Left ventricle myocardium superior (tissue), 1 donor: Measurements from ENCODE around the gene KIAA1614. TPM values are rescaled to one million over a fixed set of nuclear protein-coding genes. Genes with fewer than 3 reads are reported as not detected.

Experiments
- ATAC-seq: fragments of 200-7000 bp; cut with Tn5 transposase; one replicate; pipeline ENCODE4 v1.9.1; 2020; ENCODE audit warnings: mild to moderate bottlenecking, moderate library complexity
- DNase-seq: peaks from one replicate; pipeline ENCODE4 v3.0.0-alpha.2; 2020
- intact Hi-C: fragments of 100-400 bp; cut with micrococcal nuclease; formaldehyde crosslinking; loops from one replicate; pipeline ENCODE4 v1.11.0; 2022
- total RNA-seq: library from RNA; stranded (reverse); fragmentation: NEBNext Ultra II Directional; extraction: Animal tissue kit (Norgen Biotek cat#: 25700); gene quantifications from one replicate; pipeline ENCODE4 v1.2.1, GENCODE V29; 2021
- donor health status: DM: no; HTN: yes; CAD: no; lungs with severe emphysema.

The KIAA1614 gene
- total RNA-seq, 1 donor from 2014 or later, result 7.0 TPM

DNA sequence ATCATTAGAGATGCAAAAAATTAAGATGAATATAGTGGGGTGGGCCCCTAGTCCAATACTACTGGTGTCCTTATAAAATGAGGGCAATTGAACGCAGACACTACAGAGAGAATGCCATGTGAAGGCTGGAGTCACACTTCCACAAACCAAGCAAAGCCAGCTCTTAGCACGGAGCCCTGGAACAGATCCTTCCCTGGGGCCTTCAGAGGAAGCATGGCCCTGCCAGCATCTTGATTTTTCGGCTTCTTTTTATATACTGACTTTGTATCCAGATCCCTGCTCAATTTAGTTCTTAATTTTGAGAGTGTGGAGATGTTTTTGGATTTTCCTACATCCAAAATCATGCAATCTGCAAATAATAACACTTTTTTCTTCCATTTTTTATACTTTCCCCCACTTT, 10.2 kb upstream of the KIAA1614 start:
- ATAC-seq (no peak), DNase-seq (no peak)
- intact Hi-C loops, result no loop called here

GRCh38 chr1:180905927-180906326, 6.8 kb upstream of the KIAA1614 start:
- ATAC-seq, result no peak
- DNase-seq, result no peak
- intact Hi-C loops, result no loop called here

- ATAC-seq (no peak), DNase-seq (no peak)
- intact Hi-C loops, result no loop called here
Measured at GRCh38 chr1:180906511-180906910, 6.2 kb upstream of the KIAA1614 start.

GRCh38 chr1:180907313-180908055, 5.2 kb upstream of the KIAA1614 start:
- no peak for DNase-seq
- intact Hi-C loops, result no loop called here
- no peak for ATAC-seq

DNA sequence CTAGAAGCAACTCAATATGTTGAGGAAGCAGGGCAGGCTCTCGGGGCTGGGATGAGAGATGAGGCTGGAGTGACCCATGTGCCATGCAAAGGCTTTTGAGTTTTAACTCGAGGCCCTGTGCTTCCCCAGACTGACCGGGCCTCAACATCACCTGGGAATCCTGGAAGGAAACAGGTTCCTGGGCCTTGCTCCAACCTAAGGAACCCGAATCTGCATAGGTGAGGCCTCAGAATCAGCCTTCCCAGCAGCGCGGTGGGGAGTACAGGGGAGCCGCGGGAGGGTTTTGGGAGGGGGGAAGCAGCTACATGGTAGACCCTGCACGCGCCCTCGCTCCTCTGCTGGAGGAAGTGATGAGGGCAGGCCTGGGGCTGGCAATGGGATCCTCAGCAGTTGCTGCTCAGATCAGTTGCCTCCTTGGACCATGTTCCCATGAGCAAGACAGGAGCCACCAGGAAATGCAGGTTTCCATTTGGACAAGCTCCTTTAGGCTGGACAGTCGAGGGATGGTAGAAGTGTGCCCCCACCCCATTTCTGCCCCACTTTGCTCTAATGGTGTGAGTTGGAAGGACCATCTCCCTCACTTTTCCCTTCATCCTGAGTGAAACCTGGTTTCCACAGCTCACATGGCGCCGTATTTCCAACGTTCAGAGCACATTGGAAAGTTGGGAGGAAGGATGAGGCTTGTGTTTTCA, 4.5 kb upstream of the KIAA1614 start:
- no peak for ATAC-seq
- intact Hi-C loops, result no loop called here
- no peak for DNase-seq

DNA sequence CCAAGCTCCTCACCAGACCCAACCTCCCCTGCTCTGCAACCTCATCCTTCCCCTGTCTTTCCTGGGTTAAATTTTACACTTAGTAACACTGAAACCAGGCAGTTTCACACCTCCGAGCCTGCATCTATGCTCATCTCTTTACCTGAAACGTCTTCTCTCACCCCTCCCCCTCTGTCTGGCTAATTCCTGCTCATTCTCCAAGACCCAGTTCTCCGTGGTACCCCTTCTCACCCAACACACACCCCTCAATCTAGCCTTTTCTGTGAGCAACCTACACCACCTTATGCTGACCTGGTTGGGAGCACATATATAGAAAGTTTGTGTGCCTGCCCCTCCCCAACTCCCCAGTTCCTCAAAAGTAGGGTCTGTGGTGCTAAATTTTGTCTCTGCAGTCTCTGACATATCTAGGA, 3.7 kb upstream of the KIAA1614 start:
- DNase-seq (no peak), ATAC-seq (no peak)
- intact Hi-C loops, result no loop called here

DNA sequence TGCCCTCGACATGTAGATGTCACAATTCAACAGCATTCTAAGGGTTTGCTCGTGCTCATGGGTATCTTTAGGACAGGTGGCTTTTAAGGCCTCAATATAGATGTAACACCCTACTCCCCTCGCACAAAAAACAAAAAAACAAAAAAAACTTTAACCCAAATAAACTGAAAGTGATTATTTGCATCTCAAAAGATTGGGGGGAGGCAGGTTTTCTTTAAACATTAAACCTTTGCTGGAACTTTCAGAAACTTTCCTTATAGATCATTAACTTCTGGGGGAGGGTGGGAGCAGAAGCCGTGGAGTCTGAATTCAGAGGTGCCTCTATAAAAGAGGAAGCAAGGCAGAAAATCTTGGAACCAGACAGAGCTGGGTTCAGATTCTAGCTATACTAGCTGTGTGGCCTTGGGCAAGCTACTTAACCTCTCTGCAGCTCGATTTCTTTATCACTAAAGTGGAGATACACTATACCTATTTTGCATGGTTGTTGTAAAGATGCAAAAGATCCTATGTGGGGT, 3.2 kb upstream of the KIAA1614 start:
- no peak for DNase-seq
- no peak for ATAC-seq
- intact Hi-C loops, result no loop called here

- ATAC-seq, result peak; percentile 31
- no peak for DNase-seq
- intact Hi-C loops, result no loop called here
Measured at GRCh38 chr1:180911640-180912191, 981 bp upstream of the KIAA1614 start.

DNA sequence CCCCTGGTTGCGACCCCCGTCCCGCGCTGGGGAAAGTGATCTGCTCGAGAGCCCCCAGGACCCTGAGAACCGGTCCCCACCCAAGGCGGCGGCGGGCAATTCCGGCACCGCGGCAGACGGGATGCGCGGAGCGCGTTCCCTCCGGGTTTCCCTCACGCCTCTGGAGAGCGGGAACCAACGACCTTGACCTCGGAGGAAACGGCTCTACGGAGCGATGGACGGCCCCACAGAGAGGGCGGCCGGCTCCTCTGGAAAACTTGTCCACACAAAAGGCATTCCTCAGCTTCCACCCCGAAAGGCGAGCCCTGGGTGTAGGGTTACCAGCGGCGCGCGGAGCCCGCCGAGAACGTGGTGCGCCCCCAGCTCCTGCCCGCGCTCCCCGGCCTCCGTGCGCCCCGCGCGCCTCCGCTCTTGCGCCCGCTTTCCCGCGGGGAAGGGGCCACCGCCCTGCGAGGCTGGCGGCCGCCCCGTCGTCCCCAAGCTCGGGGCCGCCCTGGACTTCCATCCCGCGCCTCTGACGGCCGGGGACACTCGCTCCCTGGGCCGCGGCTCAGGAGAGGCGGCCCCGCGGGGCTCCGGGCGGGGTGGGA, 391 bp upstream of the KIAA1614 start:
- peak; percentile 55 for ATAC-seq
- peak; percentile 55 for DNase-seq
- intact Hi-C loops, result no loop called here

DNA sequence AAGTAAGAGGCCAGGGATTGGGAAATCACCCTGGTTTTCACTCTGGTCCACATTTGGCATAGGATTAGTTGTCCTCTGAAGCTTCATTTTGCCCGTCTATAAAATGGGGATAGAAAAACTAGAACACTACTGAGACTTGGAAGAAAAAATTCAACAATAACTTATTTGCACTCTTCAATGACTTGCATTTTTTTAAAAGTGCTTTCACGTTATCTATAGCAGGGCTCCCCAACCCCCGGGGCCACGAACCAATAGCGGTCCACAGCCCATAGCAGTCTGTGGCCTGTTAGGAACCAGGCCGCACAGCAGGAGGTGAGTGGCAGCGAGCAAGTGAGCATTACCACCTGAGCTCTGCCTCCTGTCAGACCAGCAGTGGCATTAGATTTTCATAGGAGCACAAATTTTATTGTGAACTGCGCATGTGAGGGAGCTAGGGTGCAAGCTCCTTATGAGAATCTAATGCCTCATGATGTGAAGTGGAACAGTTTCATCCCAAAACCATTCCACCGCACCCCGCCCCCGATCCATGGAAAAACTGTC, 2.8 kb downstream of the KIAA1614 start:
- intact Hi-C loops, result no loop called here
- DNase-seq, result no peak
- no peak for ATAC-seq

- intact Hi-C loops, result no loop called here
- DNase-seq (no peak), ATAC-seq (no peak)
Measured at GRCh38 chr1:180916012-180916770, 3.5 kb downstream of the KIAA1614 start.

GRCh38 chr1:180916771-180917170, 4.1 kb downstream of the KIAA1614 start:
- ATAC-seq (no peak), DNase-seq (no peak)
- intact Hi-C loops, result no loop called here

DNA sequence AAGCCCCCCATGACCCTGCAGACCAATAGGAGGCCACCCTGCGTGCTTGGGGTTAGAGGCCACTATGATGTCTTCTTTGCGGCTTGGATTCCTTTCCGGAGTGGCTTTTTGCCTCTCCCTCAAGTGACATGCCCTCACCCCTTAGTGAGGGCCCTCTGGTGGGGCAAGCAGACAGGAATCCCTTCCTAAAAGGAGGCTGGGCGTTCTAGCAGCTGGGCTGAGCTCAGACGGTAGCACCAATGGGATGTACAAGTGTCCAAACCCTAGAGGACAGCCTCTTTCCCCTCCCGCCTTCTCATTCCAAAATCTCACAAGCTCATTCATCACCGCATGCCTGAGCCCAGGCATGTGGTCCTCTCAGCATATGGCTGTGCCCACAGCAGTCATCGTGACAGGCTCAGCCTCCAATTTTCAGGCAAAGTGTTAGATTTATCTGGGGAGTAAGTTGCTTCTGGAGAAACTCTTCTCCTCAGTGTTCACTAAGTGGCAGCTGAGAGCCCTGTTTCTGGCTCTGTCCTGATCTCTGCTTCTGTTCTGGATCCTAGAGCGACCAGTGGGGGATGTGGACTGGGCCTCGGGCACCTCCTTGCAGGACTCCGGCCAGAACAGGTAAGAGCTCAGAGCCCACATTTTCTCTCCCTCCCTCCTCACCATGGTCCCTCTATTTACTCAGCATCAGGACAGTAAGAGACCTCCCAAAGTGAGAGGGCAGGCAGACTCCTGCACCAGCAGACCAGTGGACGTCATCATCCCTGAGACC, 4.8 kb downstream of the KIAA1614 start:
- intact Hi-C loops, result no loop called here
- no peak for ATAC-seq
- no peak for DNase-seq

DNA sequence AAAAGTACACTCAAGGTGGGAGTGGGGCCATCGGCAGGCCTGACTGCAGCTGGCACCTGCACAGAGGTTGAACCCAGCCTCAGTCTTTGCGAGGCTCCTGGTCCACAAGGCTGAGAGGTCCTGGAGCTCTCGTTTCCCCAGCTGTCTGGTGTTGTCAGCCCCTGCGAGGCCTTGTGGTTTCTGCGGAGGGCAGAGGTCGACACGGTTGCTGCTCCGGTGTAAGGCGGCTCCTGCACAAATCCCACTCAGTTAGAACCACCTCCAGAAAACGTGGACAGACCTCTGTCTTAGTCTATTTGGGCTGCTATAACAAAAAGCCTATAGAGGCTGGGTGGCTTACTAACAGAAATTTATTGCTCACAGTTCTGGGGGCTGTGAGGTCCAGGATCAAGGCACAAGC, 5.8 kb downstream of the KIAA1614 start:
- ATAC-seq, result no peak
- intact Hi-C loops, result no loop called here
- DNase-seq, result no peak

DNA sequence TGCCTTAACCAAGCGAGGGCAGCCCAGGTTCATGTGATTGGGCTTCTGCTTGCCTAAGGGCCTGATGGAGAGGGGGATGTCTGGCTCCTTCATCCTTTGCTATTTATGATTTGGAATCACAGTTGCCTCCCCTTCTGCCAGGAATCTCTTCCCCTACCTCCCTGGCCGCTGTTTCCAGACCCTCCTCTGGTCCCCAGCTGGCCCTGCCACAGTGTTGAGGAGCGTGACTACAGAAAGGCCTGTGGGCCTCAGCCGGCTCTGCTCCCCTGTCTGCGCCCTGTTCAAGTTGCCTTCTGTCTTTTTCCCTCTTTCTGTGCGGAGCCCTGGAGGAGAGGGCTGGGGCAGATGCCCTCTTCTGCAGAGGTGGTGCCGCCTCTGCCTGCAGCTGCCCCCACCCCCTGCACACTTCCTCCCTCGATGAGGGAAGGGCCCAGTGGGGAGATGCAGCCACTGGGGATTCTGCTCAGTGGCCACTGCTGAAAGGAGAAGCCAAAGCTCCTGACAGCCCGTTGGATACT, 6.5 kb downstream of the KIAA1614 start:
- no peak for DNase-seq
- ATAC-seq, result no peak
- intact Hi-C loops, result no loop called here

- DNase-seq, result no peak
- intact Hi-C loops, result no loop called here
Measured at GRCh38 chr1:180920193-180920592, 7.5 kb downstream of the KIAA1614 start.

DNA sequence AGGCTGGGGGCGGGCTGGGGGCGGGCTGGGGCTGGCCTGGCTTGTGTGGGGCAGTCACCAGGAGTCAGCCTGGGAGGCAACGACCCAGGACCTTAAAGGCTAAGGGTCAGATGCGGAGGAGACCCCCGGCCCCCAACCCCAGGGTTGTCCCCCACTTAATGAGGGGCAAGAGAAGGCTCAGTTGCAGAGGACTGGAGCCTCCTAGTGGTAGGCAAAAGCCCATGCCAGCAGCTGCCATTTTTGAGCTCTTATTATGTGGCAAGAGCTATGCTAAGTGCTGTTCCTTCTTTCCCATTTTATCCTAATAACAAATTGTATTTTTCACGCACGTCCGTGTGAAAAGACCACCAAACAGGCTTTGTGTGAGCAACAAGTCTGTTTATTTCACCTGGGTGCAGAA, 8.0 kb downstream of the KIAA1614 start:
- ATAC-seq (no peak), DNase-seq (no peak)
- intact Hi-C loops, result no loop called here

More at GRCh38 chr1:180920193-180920592, 7.5 kb downstream of the KIAA1614 start:
- ATAC-seq, result no peak

GRCh38 chr1:180921386-180921785, 8.7 kb downstream of the KIAA1614 start:
- intact Hi-C loops, result no loop called here
- no peak for ATAC-seq
- DNase-seq, result no peak
